Glutamatergic neuron (in vitro differentiated cells): ENCODE data around the gene DIP2A. TPM values are rescaled to one million over a fixed set of nuclear protein-coding genes. Genes with fewer than 3 reads are reported as not detected.

ENCODE experiments used
- DNase-seq: peaks from one replicate; pipeline ENCODE4 v3.0.0; 2022
- H3K27ac Mint-ChIP-seq: one replicate; pipeline ENCODE4 v1.8.0; 2020; ENCODE audit warnings: mild to moderate bottlenecking, mixed read lengths, inconsistent platforms; ENCODE audit not compliant: unreplicated experiment
- H3K27me3 Mint-ChIP-seq: one replicate; pipeline ENCODE4 v1.8.0; 2020; ENCODE audit warnings: mild to moderate bottlenecking, moderate library complexity, mixed read lengths, inconsistent platforms; ENCODE audit not compliant: unreplicated experiment
- H3K36me3 Mint-ChIP-seq: one replicate; pipeline ENCODE4 v1.8.0; 2020; ENCODE audit warnings: mild to moderate bottlenecking, mixed read lengths, inconsistent platforms; ENCODE audit not compliant: unreplicated experiment
- H3K4me1 Mint-ChIP-seq: one replicate; pipeline ENCODE4 v1.8.0; 2020; ENCODE audit warnings: mild to moderate bottlenecking, low read depth, mixed read lengths, inconsistent platforms; ENCODE audit not compliant: unreplicated experiment
- H3K4me3 Mint-ChIP-seq: one replicate; pipeline ENCODE4 v1.8.0; 2020; ENCODE audit warnings: mild to moderate bottlenecking, mixed read lengths, inconsistent platforms; ENCODE audit not compliant: unreplicated experiment
- H3K9me3 Mint-ChIP-seq: one replicate; pipeline ENCODE4 v1.8.0; 2020; ENCODE audit warnings: mild to moderate bottlenecking, moderate library complexity, mixed read lengths, inconsistent platforms; ENCODE audit not compliant: unreplicated experiment
- CTCF ChIP-seq: fragments of 200-600 bp; sonication (generic); IDR thresholded peaks from one replicate; pipeline ENCODE4 v1.5.0; 2021; ENCODE audit not compliant: partially characterized antibody, unreplicated experiment
- total RNA-seq: library from RNA; stranded (reverse); fragmentation: NEBNext Ultra II Directional; extraction: Animal tissue kit (Norgen Biotek cat#: 25700); gene quantifications from one replicate; pipeline ENCODE4 v1.2.1, GENCODE V29; 2021; ENCODE audit not compliant: unreplicated experiment

DIP2A gene
- total RNA-seq, 1 donor from 2014 or later: 55.4 TPM

DNA sequence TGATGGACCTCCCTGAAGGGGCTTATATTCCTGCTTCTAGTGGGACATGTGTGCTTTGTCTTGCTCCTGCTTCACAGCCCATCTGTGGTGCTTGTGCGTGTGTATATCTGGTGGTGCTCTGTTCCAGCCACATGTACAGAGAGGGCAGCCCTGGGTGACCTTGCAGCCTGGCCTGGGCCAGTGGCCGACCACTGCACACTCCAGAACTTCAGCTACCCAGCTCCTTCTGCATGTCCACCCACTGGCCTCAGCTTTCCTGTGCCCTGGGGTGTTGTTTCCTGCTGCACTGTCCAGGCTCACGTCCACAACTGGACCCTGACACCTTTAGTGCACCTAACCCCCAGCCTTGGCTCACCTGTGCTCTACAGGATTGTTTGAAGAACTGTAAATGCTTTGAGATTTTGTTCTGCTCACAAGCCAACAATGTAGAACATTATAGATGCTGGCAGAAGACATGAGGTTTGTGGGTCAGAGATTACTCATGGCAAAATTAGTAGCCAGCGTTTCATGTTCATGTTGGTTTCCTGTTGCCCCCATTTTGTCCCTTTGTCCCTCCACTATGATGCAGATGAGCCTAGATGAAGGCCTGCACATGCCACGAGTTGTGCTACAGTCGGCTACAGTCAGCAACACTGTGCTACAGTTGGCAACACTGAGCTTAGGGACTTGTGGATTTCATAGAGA, 151.5 kb downstream of the DIP2A start:
- peaks cover 8% of the 10 kb centered on the region for H3K36me3 Mint-ChIP-seq
- no peak overlapping the region for H3K4me3 Mint-ChIP-seq
- no peak for DNase-seq
- H3K9me3 Mint-ChIP-seq: peaks cover 4% of the 10 kb centered on the region
- TF ChIP-seq CTCF: no peak
- H3K27ac Mint-ChIP-seq: no peak overlapping the region
- peaks cover 2% of the 10 kb centered on the region for H3K27me3 Mint-ChIP-seq
- no peaks in the 10 kb centered on the region for H3K4me1 Mint-ChIP-seq

DNA sequence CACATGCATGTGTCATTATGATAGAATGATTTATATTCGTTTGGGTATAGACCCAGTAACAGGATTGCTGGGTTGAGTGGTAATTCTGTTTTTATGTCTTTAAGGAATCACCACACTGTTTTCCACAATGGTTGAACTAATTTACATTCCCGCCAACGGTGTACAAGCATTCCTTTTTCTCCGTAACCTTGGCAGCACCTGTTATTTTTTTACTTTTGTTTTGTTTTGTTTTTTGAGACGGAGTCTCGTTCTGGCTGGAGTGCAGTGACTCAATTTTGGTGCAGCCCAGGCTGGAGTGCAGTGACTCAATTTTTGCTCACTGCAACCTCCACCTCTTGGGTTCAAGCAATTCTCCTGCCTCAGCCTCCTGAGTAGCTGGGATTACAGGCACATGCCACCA, 154.7 kb downstream of the DIP2A start:
- peaks cover 4% of the 10 kb centered on the region for H3K36me3 Mint-ChIP-seq
- no peak overlapping the region for H3K27ac Mint-ChIP-seq
- H3K4me1 Mint-ChIP-seq: no peaks in the 10 kb centered on the region
- peaks cover 4% of the 10 kb centered on the region for H3K9me3 Mint-ChIP-seq
- H3K4me3 Mint-ChIP-seq: no peak overlapping the region
- DNase-seq: no peak
- TF ChIP-seq CTCF: no peak
- peaks cover 2% of the 10 kb centered on the region for H3K27me3 Mint-ChIP-seq

GRCh38 chr21:46616050-46616449, 157.4 kb downstream of the DIP2A start:
- no peak for TF ChIP-seq CTCF
- H3K27me3 Mint-ChIP-seq: peaks cover 2% of the 10 kb centered on the region
- H3K9me3 Mint-ChIP-seq: no peaks in the 10 kb centered on the region
- H3K4me3 Mint-ChIP-seq: no peak overlapping the region
- no peaks in the 10 kb centered on the region for H3K4me1 Mint-ChIP-seq
- no peak for DNase-seq
- no peaks in the 10 kb centered on the region for H3K36me3 Mint-ChIP-seq
- H3K27ac Mint-ChIP-seq: no peak overlapping the region

DNA sequence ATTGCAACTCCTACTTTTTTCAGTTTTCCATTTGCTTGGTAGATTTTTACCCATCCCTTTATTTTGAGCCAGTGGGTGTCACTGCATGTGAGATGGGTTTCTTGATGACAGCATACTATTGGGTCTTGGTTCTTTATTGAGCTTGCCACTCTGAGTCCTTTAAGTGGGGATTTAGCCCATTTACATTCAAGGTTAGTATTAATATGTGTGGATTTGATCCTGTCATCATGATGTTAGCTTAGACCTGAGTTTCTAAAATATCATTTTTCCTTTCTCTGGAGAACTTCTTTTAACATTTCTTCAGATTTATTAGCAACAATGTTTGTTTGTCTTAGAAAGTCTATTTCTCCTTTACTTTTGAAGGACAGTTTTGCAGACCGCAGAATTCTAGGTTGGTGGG, 158.0 kb downstream of the DIP2A start:
- no peak for DNase-seq
- no peak for TF ChIP-seq CTCF
- H3K27ac Mint-ChIP-seq: no peak overlapping the region
- H3K27me3 Mint-ChIP-seq: peaks cover 2% of the 10 kb centered on the region
- H3K9me3 Mint-ChIP-seq: no peaks in the 10 kb centered on the region
- no peaks in the 10 kb centered on the region for H3K4me1 Mint-ChIP-seq
- no peak overlapping the region for H3K4me3 Mint-ChIP-seq
- H3K36me3 Mint-ChIP-seq: no peaks in the 10 kb centered on the region

DNA sequence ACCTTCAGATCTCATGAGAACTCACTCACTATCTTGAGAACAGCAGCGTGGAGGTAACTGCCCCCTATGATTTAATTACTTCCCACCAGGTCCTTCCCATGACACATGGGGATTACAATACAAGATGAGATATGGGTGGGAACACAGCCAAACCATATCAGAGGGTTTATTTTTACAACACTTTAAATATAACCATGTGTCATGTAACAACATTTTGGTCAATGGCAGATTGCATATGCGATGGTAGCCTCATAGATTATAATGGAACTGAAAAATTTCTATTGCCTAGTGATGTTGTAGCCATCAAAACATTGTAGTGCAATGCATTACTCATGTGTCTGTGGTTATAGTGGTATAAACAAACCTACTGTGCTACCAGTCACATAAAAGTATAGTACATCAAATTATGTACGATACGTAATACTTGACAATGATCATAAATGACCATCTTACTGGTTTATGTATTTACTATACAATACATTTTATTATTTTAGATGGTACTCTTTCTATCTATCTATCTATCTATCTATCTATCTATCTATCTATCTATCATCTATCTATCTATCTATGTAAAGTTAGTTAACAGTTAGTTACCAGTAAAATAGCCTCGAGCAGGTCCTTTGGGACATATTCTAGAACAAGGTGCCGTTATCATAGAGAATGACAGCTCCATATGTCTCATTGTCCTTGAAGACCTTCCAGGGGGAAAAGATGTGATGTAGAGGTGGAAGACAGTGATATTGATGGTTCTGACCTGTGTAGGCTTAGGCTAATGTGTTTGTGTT, 158.8 kb downstream of the DIP2A start:
- H3K4me3 Mint-ChIP-seq: no peak overlapping the region
- no peaks in the 10 kb centered on the region for H3K36me3 Mint-ChIP-seq
- no peak for TF ChIP-seq CTCF
- H3K4me1 Mint-ChIP-seq: no peaks in the 10 kb centered on the region
- no peak overlapping the region for H3K27ac Mint-ChIP-seq
- H3K9me3 Mint-ChIP-seq: no peaks in the 10 kb centered on the region
- no peak for DNase-seq
- peaks cover 2% of the 10 kb centered on the region for H3K27me3 Mint-ChIP-seq
